ENCODE data around the gene SMCO2. TPM values are rescaled to one million over a fixed set of nuclear protein-coding genes. Genes with fewer than 3 reads are reported as not detected.

SMCO2 gene
- total RNA-seq, 1 experiment from 2014 or later = not detected

DNA sequence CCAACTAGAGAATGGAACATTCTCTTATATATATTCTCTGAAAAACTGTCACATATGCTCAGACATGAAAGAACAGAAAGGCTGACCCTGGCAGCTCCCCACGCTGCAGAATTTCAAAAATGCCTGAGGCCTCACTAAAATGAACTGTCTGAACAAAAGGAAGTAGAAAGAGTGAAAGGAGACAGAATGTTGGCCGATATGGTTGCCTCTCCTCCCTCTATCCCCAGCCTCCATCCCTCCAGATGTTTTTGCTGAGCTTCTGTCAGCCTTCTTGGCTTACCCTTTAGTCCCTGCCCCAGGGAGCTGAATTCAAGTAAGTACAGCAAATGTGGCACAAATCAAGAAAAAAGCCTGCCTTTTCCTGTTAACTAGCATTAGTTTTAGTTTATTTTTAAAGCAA lies 6.9 kb downstream of the SMCO2 start:
- peak; percentile 17 for DNase-seq (ENCODE audit: low read depth)

DNA sequence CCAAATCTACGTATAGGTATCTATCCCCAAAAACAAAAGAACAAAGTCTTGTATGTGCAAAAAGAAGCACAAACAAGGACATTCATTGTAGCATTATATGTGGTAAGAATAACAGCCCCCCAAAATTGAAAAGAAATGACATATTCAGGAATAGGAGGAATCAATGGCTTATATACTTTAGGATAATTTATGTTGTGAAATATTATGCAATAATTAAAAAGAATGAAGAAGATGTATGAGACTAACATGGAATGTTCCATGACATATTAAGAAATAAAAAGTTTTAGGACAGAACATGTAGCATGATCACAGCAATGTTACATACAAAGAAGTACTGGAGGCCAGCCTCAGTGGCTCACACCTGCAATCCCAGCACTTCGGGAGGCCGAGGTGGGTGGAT lies 9.1 kb downstream of the SMCO2 start:
- no peak for DNase-seq (ENCODE audit: low read depth)

DNA sequence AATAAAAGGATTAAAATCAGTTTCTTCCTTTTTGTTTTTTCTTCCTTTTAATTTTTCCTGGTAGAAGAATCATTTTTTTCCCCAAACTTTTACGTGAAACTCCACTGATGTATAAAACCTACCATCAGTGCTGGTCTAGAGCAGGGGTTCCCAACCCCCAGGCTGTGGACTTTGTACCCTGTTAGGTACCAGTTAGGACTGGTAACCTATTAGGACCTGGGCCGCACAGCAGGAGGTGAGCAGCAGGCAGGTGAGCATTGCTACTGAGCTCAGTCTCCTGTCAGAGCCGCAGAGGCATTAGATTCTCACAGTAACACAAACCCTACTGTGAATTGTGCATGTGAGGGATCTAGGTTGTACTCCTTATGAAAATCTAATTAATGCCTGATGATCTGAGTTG lies 10.1 kb downstream of the SMCO2 start:
- no peak for DNase-seq (ENCODE audit: low read depth)

DNA sequence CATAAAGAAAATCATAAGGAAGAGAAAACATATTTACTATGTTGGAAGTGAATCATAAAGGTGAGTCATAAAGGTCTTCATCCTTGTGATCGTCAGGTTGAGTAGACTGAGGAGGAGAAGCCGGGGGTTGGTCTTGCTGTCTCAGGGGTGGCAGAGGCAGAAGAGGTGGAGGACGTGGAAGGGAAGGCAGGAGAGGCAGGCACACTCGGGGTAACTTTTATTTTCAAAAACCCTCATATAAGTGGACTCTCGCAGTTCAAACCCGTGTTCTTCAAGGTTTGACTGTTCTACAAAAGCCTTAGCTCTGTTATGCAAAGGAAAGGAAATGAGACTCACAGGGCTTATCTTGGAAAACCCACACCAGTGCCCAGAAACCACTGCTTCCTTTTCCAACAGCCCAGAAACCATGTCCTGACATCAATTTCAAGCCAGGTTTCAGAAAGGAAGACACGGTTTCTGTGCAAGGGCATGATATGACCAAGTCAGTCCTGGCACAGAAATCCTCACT lies 14.0 kb downstream of the SMCO2 start:
- DNase-seq (ENCODE audit: low read depth) = peak; percentile 34

- peak; percentile 84 for DNase-seq (ENCODE audit: low read depth)
Observed at GRCh38 chr12:27462151-27462694, 15.7 kb downstream of the SMCO2 start.

DNA sequence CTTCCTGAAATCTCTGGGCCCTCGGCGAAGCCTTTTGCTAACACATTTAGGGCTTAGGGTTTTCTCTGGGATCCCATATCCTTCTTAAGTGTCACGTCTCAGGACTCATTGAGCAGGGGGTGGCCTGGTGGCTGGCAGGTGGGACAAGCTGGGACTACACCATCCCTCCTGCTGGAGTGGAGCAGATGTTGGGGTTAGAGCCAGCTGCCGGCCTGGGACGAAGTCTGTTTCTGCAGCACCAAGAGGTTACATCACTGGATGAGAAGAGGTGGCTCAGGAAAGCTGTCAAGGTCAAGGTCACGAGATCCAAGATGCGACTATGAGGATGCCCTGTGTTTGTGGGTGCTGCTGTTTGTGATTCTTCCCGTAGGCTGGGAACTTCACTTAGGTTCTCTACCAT lies 16.3 kb downstream of the SMCO2 start:
- peak; percentile 34 for DNase-seq (ENCODE audit: low read depth)

DNA sequence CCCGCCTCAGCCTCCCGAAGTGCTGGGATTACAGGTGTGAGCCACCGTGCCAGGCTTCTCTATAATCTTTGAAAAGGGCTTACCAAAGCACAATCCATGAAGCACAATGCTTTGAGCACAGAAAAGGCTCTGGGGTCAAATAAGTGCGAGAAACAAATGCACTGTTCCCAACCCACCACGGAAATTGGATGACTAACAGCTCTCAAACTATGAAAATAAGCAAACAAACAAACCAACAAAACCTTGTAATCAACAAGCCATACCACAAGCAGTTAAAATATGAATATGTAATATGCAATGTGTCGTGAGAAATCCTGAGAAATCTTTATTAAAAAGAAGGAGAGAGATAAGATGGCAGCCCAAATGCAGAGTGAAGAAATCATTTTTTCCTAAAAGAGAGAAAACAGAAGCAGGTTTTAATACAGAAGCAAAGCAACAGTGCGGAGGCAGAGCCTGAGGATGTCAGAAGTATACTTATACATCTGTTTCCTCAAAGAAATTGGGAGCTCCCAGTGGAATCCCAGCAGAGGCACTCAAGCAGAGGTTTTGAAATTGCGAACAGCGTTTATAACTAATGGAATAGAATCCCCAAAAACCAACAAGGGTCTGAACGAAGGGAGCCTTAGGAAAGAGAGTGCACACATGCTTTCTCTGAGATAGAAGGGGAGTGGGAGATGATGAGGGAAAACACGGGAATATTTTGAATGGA lies 17.1 kb downstream of the SMCO2 start:
- DNase-seq (ENCODE audit: low read depth) = no peak

DNA sequence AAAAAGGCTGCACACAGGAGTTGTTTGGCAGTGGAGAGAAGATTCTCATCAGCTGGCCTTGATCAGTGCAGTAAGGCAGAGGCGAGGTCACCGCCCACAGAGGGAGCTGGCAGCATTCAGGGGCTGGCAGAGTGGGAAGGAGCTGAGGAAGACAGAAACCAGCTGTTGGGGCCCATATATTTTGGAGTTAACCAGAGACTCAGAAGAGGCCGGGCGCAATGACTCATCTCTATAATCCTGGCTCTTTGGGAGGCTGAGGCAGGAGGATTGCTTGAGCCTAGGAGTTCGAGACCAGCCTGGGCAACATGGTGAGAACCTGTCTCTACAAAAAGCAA lies 17.7 kb downstream of the SMCO2 start:
- DNase-seq (ENCODE audit: low read depth) = peak; percentile 82

GRCh38 chr12:27467641-27468040 lies 21.1 kb downstream of the SMCO2 start:
- DNase-seq (ENCODE audit: low read depth) = no peak

DNA sequence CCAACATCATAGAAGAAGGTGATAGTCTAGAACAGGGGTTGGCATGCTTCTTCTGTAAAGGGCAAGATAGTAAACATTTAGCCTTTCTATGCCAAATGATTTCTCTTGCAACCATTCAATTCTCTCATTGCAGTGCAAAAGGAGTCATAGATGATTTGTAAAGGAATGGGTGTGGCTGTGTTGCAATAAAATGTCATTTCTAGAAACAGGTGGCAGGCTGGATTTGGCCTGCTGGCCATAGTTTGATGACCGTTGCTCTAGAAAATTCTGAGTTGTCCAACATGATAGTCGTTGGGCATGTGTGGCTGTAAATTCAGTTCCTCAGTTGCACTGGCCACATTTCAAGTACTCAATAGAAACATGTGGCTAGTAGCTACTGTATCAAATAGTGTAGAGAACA lies 21.7 kb downstream of the SMCO2 start:
- DNase-seq (ENCODE audit: low read depth) = no peak

DNA sequence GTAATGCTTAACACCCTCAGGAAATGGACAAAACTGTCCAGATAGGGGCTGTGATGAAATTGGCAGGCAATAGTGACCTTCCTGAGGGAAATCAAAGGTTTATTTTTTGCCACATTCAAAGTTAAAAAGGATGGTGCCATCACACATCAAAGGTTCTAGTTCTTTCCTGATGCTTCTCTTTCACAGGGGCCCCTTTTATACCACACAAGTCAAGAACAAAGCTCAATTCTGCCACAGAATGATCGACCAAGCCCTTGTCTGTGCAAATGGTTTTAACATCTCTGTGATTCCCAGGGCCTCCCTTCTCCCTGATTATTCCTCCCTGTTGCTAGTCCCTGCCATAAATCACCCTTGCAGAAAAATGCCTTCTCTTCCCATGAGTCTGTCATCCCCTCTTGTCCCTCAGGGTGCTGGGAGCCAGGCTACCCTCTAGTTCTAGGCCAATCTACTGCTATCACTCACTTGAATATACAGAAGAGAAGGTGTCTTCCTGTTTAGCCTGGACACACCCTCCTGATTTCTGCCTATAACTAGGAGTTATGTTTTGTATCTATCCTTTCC lies 22.7 kb downstream of the SMCO2 start:
- no peak for DNase-seq (ENCODE audit: low read depth)

DNA sequence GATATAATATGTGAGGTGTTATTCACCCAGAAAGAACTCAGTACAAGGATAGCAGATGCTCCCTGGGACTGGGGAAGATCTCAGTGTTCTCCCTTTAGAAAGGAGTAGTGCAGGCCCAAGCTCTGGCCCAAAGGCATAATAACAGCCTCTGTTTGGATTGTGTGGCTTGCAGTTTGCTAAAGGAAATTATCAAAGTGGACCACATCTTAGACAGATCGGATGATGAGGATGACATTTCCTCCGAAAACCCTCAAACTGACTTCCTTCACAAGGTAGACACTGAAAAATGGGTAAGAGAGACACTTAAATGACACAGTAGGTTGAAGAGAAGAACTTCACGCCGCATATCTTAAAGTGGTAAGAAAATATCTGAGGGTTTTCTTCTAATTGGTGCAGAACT lies 26.1 kb downstream of the SMCO2 start:
- no peak for DNase-seq (ENCODE audit: low read depth)

- peak; percentile 84 for DNase-seq (ENCODE audit: low read depth)
Observed at GRCh38 chr12:27474344-27474743, 27.8 kb downstream of the SMCO2 start.

DNA sequence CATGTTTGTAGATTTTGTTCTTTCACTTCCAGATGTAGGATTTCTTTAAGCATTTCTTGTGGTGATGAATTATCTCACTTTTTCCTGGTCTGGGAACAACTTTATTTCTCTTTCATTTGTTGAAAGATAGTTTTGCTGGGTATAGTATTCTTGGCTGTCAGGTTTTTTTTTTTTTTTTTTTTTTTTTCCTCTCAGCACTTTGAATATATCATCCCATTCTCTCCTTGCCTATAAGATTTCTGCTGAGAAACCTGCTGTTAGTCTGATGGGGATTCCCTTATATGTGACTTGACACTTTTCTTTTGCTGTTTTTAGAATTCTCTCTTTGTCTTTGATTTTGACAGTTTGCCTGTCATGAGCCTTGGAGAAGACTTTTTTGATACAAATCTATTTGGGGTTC lies 30.5 kb downstream of the SMCO2 start:
- DNase-seq (ENCODE audit: low read depth) = no peak

- DNase-seq (ENCODE audit: low read depth) = no peak
Observed at GRCh38 chr12:27478949-27479348, 32.4 kb downstream of the SMCO2 start.

DNA sequence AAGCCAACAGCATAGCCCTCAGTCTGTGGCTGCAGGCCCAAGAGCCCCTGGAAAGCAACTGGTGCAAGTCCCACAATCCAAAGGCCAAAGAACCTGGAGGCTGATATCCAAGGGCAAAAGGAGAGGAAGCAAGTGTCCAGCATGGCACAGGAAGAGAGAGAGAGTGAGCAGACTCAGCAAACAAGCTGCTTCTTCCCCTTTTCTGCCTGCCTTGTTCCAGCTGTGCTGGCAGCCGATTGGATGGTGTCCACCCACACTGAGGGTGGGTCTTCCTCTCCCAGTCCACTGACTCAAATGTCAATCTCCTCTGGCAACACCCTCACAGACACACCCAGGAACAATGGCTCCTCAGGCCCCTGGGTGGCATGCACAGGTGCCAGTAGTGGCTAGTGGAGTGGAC lies 33.5 kb downstream of the SMCO2 start:
- DNase-seq (ENCODE audit: low read depth) = no peak

DNA sequence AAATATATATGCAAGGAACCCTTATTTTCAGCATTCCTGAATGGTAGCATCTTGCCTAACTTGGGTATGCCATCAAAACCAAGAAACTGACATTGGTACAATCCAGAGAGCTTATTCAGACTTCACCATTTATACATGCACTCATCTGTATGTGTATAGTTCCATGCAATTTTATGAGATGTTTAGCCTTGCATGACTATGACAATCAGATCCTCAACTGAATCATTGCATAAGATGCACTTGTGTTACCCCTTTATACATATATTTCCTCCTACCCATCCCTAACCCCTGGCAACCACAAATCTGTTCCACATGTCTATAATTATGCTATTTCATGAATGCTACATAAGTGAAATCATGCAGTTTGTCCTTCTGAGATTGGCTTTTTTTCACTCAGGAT lies 40.4 kb downstream of the SMCO2 start:
- DNase-seq (ENCODE audit: low read depth) = no peak

- DNase-seq (ENCODE audit: low read depth) = no peak
Observed at GRCh38 chr12:27488479-27488878, 41.9 kb downstream of the SMCO2 start.

DNA sequence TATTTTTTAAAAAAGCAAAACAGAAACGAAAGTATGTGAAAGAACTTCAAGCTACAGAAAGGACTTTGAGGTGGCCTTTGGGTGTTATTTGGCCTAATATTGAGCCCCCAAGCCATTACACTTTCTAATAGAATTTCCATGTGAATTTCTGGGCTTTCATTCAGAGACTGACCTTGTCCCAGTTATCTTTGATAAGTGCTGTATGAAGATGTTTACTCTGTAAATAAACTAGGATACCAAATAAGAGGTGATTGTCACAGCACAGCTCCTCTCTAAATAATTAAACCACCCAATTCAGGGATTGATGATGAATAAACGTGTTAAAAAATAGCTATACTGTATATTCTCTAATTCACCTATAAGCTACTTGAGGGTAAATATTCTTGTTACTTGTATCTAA lies 44.7 kb downstream of the SMCO2 start:
- DNase-seq (ENCODE audit: low read depth) = no peak

GRCh38 chr12:27493260-27493940 lies 46.9 kb downstream of the SMCO2 start:
- peak; percentile 15 for DNase-seq (ENCODE audit: low read depth)

GRCh38 chr12:27497446-27497845 lies 50.9 kb downstream of the SMCO2 start:
- no peak for DNase-seq (ENCODE audit: low read depth)

- DNase-seq (ENCODE audit: low read depth) = no peak
Observed at GRCh38 chr12:27498149-27498548, 51.6 kb downstream of the SMCO2 start.

GRCh38 chr12:27498761-27499160 lies 52.2 kb downstream of the SMCO2 start:
- DNase-seq (ENCODE audit: low read depth) = peak; percentile 23

All from RPMI7951 (cell line).